ENCODE results near the gene RPUSD4.

Gene RPUSD4

GRCh38 chr11:126210871-126211235 lies 597 bp downstream of the RPUSD4 start:
- DNase-seq, result no peak

GRCh38 chr11:126207896-126208295 lies 3.6 kb downstream of the RPUSD4 start:
- DNase-seq, result no peak

GRCh38 chr11:126205359-126205758 lies 6.1 kb downstream of the RPUSD4 start:
- no peak for DNase-seq

DNA sequence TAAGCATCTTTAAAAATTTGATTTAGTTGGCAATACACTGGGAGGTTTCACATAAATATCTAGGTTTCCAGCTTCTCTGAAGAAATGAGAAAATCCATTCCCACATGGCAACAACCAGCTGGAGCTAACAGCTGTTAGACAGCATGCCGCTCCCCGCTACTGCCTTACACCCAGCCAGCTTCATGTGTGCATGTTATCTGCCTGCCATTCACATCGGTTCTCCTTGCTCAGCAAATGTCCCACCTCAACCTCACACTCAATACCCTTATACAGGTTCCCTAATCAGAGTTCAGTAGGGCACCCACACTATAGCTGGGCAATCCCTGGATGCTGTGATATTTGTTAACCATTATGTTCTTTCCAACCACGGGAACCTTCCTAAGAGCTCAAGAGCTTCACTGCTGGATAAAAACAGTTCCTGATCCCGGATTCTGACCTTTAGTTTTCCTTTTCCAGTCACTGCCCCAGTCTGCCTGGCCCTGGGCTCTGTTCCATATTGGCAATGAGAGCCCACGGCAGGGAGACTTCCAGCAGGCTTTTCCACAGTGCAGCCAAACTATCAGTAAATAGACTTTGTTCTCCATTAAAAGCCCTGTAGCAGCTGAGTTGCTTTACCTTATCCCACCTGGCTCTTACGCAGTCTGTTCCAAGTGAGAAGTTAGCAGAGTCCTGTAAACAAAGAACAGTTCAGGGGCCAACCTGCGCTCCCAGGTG lies 8.6 kb downstream of the RPUSD4 start:
- no peak for DNase-seq

DNA sequence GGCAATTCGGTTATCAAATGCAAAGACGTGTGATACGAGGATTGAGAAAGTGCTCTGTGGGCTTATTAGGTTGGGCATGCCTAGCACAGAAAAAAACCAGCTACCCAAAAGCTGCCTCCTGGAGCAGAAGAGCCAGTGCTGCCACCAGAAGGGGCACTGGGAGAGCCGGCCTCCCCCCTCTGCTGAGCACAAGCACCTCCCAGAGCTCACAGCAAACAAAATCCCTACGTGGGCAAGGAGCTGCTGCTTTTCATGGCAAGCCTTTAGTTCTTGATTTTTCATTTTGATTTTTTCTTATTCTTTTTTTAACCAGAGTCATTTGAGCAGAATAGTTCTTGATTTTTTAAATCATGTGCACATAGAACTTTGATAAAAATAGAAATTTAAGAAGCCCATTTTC lies 12.8 kb downstream of the RPUSD4 start:
- no peak for DNase-seq

DNA sequence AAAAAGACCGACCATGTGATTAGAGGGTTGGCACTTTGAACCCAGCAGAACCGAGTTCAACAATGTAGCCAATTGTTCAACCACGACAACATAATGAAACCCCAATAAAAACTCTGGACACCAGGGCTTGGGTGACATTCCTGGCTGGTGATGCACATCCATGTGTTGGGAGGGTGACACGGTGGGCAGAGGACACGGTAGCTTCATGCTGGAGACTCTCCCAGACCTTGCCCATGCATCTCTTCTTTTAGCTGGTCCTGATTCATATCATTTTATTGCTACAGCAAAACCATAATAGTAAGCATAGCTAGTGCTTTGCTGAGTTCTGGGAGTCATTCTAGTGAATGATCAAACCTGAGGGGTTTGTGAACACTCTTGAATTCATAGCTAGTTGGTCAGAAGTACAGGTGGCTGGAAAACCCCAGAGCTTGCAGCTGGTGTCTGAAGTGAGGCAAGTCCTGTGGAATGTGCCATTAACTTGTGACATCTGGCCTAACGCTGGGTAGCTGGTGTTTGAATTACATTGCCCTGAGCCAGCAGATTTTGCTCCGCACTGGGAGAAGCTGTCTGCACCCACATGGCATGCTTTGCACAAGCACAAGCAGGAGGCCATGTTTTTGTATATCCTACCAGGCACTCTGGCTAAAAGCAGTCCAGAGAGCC lies 14.0 kb downstream of the RPUSD4 start:
- DNase-seq, result no peak

DNA sequence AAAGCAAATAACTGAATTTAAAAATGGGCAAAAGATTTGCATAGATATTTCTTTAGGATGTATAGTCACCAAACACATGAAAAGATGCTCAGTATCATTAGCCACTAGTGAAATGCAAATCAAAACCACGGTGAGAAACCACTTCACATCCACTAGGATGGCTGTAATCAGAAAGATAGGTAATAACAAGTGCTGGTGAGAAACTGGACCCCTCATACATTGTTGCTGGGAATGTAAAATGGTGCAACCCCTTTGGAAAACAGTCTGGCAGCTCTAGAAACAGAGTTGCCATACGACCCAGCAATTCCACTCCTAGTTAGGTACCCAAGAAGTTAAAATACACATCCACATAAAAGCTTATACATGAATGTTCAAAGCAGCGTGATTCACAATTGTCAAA lies 16.3 kb downstream of the RPUSD4 start:
- DNase-seq, result no peak

- DNase-seq, result no peak
Observed at GRCh38 chr11:126194121-126194543, 17.3 kb downstream of the RPUSD4 start.

- no peak for DNase-seq
Observed at GRCh38 chr11:126193038-126193478, 18.4 kb downstream of the RPUSD4 start.

GRCh38 chr11:126192361-126192760 lies 19.1 kb downstream of the RPUSD4 start:
- DNase-seq, result no peak

- DNase-seq, result no peak
Observed at GRCh38 chr11:126191379-126192073, 19.9 kb downstream of the RPUSD4 start.

GRCh38 chr11:126190792-126191191 lies 20.7 kb downstream of the RPUSD4 start:
- no peak for DNase-seq

DNA sequence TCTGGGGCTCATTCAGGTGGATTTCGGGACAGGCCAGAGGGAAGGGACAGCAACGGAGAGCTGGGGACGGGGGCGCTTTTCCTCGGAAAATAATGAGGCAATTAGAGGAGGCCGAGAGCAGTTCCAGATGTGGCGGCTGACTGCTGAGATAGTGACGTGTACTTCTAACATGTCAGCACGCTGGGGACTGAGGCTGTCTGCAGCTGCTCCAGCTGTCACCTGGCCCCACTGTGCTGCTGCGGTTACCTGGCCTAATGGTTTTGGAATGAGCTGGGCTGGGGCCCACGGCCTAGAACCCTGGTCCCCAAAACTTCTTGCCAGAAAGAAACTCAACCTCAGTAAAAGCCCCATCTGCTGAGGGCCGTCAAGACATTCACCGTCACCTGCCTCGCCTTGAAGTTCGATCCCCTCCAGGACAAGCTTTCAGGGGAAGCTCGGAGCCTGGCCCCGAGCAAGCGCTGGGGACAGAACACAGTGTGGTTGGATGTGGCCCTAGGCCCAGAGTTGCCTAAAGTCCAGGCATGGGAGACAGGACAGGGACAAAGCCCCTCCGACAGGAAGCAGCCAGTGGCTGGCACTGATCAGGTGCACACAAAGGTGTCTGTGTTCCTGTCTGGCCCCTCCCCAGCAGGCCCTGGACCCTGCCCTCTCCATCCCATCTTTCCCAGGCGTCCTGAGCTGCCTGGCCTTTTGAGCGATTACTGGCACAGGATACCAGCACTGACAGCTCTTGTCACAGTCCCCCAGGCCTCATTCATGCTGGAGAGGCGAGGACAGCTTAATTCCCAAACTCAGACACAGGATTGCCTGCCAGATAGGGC lies 22.1 kb downstream of the RPUSD4 start:
- DNase-seq, result no peak

DNA sequence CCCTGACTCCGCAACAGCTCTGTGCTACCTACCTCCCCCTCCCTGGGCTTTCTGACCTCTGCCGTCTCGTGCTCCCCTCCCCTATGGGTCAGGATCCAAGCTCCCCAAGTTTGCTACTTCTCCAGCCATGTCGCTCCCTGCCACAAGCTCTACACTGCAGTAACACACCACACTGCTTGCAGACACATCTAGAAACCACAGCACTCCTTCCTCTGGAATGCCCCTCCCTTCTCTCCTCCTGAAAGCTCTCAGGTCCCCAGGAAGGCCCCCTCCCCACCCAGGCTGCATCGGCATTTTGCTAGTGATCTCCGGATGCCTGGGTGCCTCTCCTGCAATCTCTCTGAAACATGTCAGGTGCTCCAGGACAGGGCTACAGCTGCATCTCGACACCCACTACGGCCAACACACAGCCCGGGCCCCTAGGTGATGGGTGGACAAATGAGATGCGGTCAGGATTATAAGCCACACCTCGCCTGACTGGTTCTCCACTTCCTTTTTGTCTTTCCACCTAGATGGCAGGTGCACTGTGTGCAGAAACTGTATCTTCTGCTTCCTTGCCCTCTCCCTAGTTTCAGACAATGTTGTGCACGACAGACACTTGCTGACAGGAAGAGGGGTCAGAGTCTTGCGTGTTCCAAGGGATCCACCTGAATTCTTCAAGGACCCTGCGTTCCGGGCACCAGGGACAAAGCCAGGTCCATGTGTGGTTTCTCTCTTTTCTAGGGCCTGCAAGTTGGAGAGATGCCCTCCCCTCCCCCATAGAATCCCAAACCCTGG lies 22.9 kb downstream of the RPUSD4 start:
- no peak for DNase-seq

- DNase-seq, result no peak
Observed at GRCh38 chr11:126186708-126187529, 24.5 kb downstream of the RPUSD4 start.

DNA sequence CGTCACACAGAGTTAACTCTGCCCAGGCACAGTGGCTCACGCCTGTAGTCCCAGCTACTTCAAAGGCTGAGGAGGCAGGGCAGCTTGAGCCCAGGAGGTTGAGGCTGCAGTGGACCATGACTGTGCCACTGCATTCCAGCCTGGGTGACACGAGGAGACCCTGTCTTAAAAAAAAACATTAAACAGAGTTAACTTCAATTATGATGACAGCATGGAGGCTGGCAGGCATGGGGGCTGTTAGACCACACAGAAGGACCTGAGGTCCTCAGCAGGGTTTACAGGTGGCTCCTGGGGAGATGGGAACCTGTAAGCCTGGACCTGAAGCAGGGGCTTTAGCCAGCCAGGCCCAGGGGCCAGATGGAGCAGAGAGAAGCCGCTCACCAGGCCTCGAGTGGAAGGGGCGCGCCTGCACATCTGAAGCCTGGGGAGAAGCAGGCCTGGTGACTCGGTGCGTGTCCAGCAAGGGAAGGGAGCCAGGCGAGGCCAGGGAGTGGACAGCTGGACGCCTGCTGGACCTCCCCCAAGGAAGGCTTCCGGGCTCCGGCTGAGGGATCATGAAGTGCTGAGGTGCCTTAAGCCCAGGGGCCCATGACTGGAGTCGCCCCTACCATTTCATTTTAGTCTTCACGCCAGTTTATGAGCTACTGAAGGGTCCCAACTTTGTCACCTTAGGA lies 25.3 kb downstream of the RPUSD4 start:
- no peak for DNase-seq

GRCh38 chr11:126185259-126186024 lies 26.0 kb downstream of the RPUSD4 start:
- DNase-seq, result no peak

GRCh38 chr11:126182787-126183445 lies 28.5 kb downstream of the RPUSD4 start:
- DNase-seq, result no peak

DNA sequence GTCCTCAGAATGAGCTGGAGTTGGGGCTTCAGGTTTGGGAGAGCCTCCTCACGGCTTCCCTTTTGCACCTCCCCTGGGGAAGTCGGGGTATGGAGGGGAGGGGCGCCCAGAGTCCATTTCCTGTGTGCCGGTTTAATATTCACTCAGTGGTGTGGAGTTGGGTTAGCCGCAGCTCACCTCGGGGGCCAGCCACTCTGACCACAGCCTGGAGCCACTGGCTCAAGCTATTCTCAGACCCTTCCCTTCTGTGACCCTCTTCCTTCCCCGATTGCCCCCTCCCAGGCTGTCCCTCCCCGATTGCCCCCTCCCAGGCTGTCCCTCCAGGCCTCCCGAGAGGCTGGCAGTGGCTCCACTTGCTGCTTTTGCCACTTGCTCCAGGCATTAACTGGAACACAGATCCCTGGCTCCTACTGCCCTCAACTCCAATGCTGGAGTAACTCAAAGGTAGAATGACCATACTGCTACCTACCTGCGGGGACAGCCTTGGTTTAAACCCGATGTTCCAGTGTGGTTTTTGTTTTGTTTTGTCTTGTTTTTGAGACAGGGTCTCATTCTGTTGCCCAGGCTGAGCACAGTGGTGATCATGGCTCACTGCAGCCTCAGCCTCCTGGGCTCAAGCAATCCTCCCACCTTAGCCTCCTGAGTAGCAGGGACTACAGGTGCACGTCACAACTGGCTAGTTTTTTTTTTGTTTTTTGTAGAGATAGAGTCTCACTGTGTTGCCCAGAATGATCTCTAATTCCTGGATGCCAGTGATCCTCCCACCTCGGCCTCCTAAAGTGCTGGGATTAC lies 29.3 kb downstream of the RPUSD4 start:
- no peak for DNase-seq

All from KG1 (cell line).